Gastroesophageal sphincter (tissue), 4 donors: Measurements from ENCODE around the gene F2RL1. TPM values are rescaled to one million over a fixed set of nuclear protein-coding genes. Genes with fewer than 3 reads are reported as not detected.

Experiments used
- ATAC-seq: fragments of 150-250 bp; one replicate; pipeline ENCODE4 v1.9.1; 2016; ENCODE audit warnings: mild to moderate bottlenecking, moderate library complexity
- H3K27ac ChIP-seq, 4 donors: fragments of 200-600 bp; sonication (generic) in 3 of 4; 1 replicate in 3 of 4; 2 replicates in 1 of 4; pipeline ENCODE4 v1.5.1; 2016 to 2019
- H3K27me3 ChIP-seq: fragments of 200-600 bp; sonication (generic); one replicate; pipeline ENCODE4 v1.5.1; 2019
- H3K36me3 ChIP-seq, 2 donors: fragments of 200-600 bp; sonication (generic); one replicate each; pipeline ENCODE4 v1.5.1; 2019; ENCODE audit warnings: control low read depth in 1 of 2
- H3K4me1 ChIP-seq, 3 donors: fragments of 200-600 bp; sonication (generic); 1 replicate in 2 of 3; 2 replicates in 1 of 3; pipeline ENCODE4 v1.5.1; 2016 to 2019; ENCODE audit warnings: control low read depth in 2 of 3
- H3K4me3 ChIP-seq, 2 donors: fragments of 200-600 bp; sonication (generic); one replicate each; pipeline ENCODE4 v1.5.1; 2019; ENCODE audit warnings: mild to moderate bottlenecking in 1 of 2, moderate library complexity in 1 of 2
- H3K9me3 ChIP-seq, 3 donors: fragments of 200-600 bp; sonication (generic); one replicate each; pipeline ENCODE4 v1.5.1; 2017 to 2019; ENCODE audit warnings: control low read depth in 2 of 3
- EP300 ChIP-seq: sonication (generic); formaldehyde crosslinking; IDR thresholded peaks from one replicate; pipeline ENCODE4 v1.6.1; 2017; ENCODE audit warnings: antibody characterized with exemption, mild to moderate bottlenecking
- POLR2A ChIP-seq, 2 donors: fragments of 450-650 bp; IDR thresholded peaks; one replicate each; pipeline ENCODE4 v1.6.1; 2017; ENCODE audit warnings: antibody characterized with exemption in 2 of 2, mild to moderate bottlenecking in 2 of 2, moderate library complexity in 1 of 2
- POLR2AphosphoS5 ChIP-seq: sonication (generic); formaldehyde crosslinking; IDR thresholded peaks from one replicate; pipeline ENCODE4 v1.6.1; 2017; ENCODE audit warnings: antibody characterized with exemption
- WGBS, 2 donors: methylation state at CpG; one replicate each; pipeline ENCODE4 v1.1.5; 2018; ENCODE audit warnings: low coverage in 1 of 2; 5-methylcytosine and 5-hydroxymethylcytosine counted together
- total RNA-seq, 4 donors: library from RNA; depleted of rRNA; stranded (reverse); fragments of >200 nt; gene quantifications; one replicate each; pipeline ENCODE4 v1.1.0, GENCODE V29; 2016
- TF ChIP-seq, protein P1 (sequence below), 4 experiments: fragments of 200-600 bp in 2 of 4; fragments of 450-650 bp in 2 of 4; sonication (generic) in 1 of 4; IDR thresholded peaks; one replicate each; pipeline ENCODE4 v1.5.1; 2017 to 2019; ENCODE audit warnings: antibody characterized with exemption in 4 of 4, mild to moderate bottlenecking in 2 of 4, moderate library complexity in 2 of 4

F2RL1 gene
- total RNA-seq, 4 donors from 2014 or later = 0.50 to 3.4 (median 0.81) TPM; not detected in 1

DNA sequence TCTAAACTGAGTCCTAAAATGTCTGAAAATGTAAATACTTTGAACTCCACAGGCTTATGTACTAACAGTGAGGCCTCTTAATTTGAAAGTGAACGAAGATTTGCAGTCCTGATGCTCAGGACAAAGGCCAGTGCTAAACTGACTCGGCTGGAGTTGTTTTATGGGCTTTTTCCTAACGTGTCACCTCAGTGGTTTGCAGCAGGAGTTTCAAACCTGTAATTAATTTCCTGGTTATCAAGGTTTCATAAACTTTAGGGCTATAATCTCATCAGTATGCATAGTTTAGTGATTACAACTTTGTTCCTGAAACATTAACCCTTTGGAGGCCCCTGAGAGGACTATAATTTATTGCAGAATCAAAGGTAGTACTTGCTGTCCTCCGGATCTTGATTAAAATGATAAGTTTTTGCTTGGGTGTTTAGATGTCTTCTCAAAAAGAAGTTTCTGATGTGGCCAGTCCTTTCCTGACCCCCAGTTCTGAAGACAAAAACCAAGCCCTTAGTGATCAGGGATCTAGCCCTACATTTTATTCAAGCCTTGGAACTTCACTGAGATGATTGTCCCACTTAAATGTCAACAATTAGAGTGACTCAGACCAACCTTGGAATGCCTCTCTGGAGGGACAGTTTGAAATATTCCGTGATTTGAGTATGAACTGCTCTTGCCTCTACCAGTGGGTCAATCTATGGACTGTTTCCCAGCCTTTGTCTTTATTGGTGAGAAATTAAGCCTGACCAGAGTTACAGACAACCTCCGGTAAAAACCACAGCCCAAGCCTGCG lies 19.8 kb downstream of the F2RL1 start:
- H3K9me3 ChIP-seq = no peaks in the 10 kb centered on the region
- TF ChIP-seq POLR2AphosphoS5 = no peak
- TF ChIP-seq POLR2A (IDR thresholded peaks at IDR 0.05) = no peak
- TF ChIP-seq, protein P1, sequence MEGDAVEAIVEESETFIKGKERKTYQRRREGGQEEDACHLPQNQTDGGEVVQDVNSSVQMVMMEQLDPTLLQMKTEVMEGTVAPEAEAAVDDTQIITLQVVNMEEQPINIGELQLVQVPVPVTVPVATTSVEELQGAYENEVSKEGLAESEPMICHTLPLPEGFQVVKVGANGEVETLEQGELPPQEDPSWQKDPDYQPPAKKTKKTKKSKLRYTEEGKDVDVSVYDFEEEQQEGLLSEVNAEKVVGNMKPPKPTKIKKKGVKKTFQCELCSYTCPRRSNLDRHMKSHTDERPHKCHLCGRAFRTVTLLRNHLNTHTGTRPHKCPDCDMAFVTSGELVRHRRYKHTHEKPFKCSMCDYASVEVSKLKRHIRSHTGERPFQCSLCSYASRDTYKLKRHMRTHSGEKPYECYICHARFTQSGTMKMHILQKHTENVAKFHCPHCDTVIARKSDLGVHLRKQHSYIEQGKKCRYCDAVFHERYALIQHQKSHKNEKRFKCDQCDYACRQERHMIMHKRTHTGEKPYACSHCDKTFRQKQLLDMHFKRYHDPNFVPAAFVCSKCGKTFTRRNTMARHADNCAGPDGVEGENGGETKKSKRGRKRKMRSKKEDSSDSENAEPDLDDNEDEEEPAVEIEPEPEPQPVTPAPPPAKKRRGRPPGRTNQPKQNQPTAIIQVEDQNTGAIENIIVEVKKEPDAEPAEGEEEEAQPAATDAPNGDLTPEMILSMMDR (IDR thresholded peaks at IDR 0.05) = no peak
- TF ChIP-seq EP300 = no peak
- no peaks in the 10 kb centered on the region for H3K4me1 ChIP-seq
- H3K27ac ChIP-seq = no peak overlapping the region
- no peak overlapping the region for H3K4me3 ChIP-seq
- ATAC-seq = no peak
- no peaks in the 10 kb centered on the region for H3K36me3 ChIP-seq
- WGBS, 2 donors = 48 to 51% methylated on average over 4 to 6 of the region's 7 CpGs
- no peaks in the 10 kb centered on the region for H3K27me3 ChIP-seq

DNA sequence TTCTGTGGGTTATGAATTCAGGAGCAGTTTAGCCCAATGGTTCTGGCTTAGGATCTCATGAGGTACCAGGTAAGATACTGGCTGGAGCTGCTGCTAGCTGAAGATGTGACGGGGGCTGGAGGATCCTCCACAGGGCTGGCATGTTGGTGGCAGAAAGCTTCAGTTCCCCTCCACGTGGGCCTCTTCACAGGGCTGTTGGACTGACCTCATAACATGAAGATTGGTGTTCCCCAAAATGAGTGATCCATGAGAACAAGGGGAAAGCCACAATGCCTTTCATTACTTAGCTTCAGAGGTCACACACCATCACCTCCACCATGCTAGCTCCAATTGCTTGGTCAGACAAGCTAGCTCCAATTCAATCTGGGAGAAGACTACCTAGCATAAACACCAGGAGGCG lies 22.5 kb downstream of the F2RL1 start:
- H3K27ac ChIP-seq = no peak overlapping the region
- no peaks in the 10 kb centered on the region for H3K36me3 ChIP-seq
- WGBS, 2 donors = 90 to 94% methylated on average over 3 of the region's 3 CpGs
- no peak overlapping the region for H3K4me3 ChIP-seq
- no peaks in the 10 kb centered on the region for H3K9me3 ChIP-seq
- ATAC-seq = no peak
- no peaks in the 10 kb centered on the region for H3K27me3 ChIP-seq
- TF ChIP-seq POLR2AphosphoS5 = no peak
- TF ChIP-seq POLR2A (IDR thresholded peaks at IDR 0.05) = no peak
- no peak for TF ChIP-seq EP300
- TF ChIP-seq, protein P1 (IDR thresholded peaks at IDR 0.05) = no peak
- no peaks in the 10 kb centered on the region for H3K4me1 ChIP-seq

- TF ChIP-seq POLR2AphosphoS5 (no peak), EP300 (no peak), POLR2A (IDR thresholded peaks at IDR 0.05) (no peak)
- 94% methylated on average over 3 of the region's 3 CpGs; no CpG with 5 or more reads in 1 of the 2 donors for WGBS, 2 donors
- Histone ChIP-seq H3K4me3 (no peak overlapping the region), H3K4me1 (no peaks in the 10 kb centered on the region), H3K36me3 (no peaks in the 10 kb centered on the region), H3K27me3 (no peaks in the 10 kb centered on the region), H3K9me3 (no peaks in the 10 kb centered on the region), H3K27ac (no peak overlapping the region)
- no peak for ATAC-seq
Measured at GRCh38 chr5:76845890-76846289, 27.1 kb downstream of the F2RL1 start.

GRCh38 chr5:76849419-76850291 lies 30.8 kb downstream of the F2RL1 start, which contains the start of gene S100Z:
Gene S100Z (plus strand): TSS chr5:76850014. CDS start chr5:76875360, 25,346 bp downstream.
- Histone ChIP-seq H3K27me3 (no peaks in the 10 kb centered on the region), H3K9me3 (no peaks in the 10 kb centered on the region), H3K36me3 (no peaks in the 10 kb centered on the region), H3K27ac (no peak within 1 kb of the TSS), H3K4me1 (no peaks in the 10 kb centered on the region), H3K4me3 (no peak within 1 kb of the TSS)
- 74 to 89% methylated on average over 13 to 16 of the region's 18 CpGs for WGBS, 2 donors
- TF ChIP-seq, protein P1 (IDR thresholded peaks at IDR 0.05) = no peak
- TF ChIP-seq EP300 = no peak
- TF ChIP-seq POLR2A (IDR thresholded peaks at IDR 0.05) = no peak
- TF ChIP-seq POLR2AphosphoS5 = no peak
- ATAC-seq = no peak

DNA sequence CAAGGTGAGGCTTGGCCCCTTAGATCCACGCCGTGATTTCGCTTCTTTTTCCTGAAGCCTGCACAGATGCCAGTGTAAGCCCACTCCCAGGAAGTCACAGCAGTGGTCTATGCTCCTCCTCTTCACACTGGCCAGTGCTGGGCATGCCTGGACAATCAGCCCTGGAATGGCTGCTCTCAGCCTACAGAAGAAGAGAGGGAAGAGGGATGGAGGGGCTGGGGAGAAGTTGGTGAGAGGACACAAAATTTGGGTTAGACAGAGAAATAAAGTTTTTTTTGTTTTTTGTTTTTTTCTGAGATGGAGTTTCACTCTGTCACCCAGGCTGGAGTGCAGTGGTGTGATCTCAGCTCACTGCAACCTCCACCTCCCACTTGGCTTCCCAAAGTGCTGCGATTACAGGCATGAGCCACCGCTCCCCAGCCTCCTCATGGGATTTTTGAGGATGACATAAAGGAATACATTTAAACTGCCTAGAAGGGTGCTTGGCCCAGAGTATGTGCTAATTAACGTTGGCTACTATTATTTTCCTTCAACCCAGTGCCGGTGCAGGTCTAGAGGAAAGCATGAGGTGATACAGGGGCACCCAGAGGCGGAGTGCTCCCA lies 31.8 kb downstream of the F2RL1 start:
- Histone ChIP-seq H3K36me3 (no peaks in the 10 kb centered on the region), H3K9me3 (no peaks in the 10 kb centered on the region), H3K27ac (no peak overlapping the region), H3K4me3 (no peak overlapping the region), H3K27me3 (no peaks in the 10 kb centered on the region), H3K4me1 (no peaks in the 10 kb centered on the region)
- no peak for ATAC-seq
- WGBS, 2 donors = 72% methylated on average over 8 of the region's 8 CpGs; no CpG with 5 or more reads in 1 of the 2 donors
- TF ChIP-seq POLR2A (IDR thresholded peaks at IDR 0.05) = no peak
- no peak for TF ChIP-seq POLR2AphosphoS5
- TF ChIP-seq EP300 = no peak
- TF ChIP-seq, protein P1 (IDR thresholded peaks at IDR 0.05) = no peak
